Trophoblast cell (in vitro differentiated cells and primary cell): ENCODE measurements around the gene URB1.

ENCODE experiments used
- DNase-seq, 2 donors: peaks; one replicate each; pipeline ENCODE4 v3.0.0-alpha.2; 2016
- H2AFZ ChIP-seq: 2 replicates; pipeline ENCODE4 v1.6.1; 2013; ENCODE audit warnings: low read length, moderate library complexity, mild to moderate bottlenecking; ENCODE audit not compliant: insufficient read depth, poor library complexity
- H2AK5ac ChIP-seq: 2 replicates; pipeline ENCODE4 v1.6.1; 2013; ENCODE audit warnings: mild to moderate bottlenecking, low read length
- H2BK120ac ChIP-seq: 2 replicates; pipeline ENCODE4 v1.6.1; 2013; ENCODE audit warnings: low read length, mild to moderate bottlenecking, moderate library complexity; ENCODE audit not compliant: insufficient read depth, poor library complexity
- H2BK12ac ChIP-seq: 2 replicates; pipeline ENCODE4 v1.6.1; 2013; ENCODE audit warnings: mild to moderate bottlenecking, low read length, moderate library complexity
- H2BK5ac ChIP-seq: 2 replicates; pipeline ENCODE4 v1.6.1; 2013; ENCODE audit warnings: low read length, low read depth, moderate library complexity, mild to moderate bottlenecking; ENCODE audit not compliant: poor library complexity
- H3K14ac ChIP-seq: 2 replicates; pipeline ENCODE4 v1.6.1; 2013; ENCODE audit warnings: mild to moderate bottlenecking, low read length
- H3K18ac ChIP-seq: 2 replicates; pipeline ENCODE4 v1.6.1; 2013; ENCODE audit warnings: mild to moderate bottlenecking, low read length
- H3K23ac ChIP-seq: 2 replicates; pipeline ENCODE4 v1.6.1; 2013; ENCODE audit warnings: low read length
- H3K27ac ChIP-seq: 2 replicates; pipeline ENCODE4 v1.5.1; 2013; ENCODE audit warnings: low read depth, mild to moderate bottlenecking, inconsistent platforms, low read length, moderate library complexity
- H3K27me3 ChIP-seq: 2 replicates; pipeline ENCODE4 v1.6.1; 2013; ENCODE audit warnings: inconsistent platforms, mild to moderate bottlenecking, low read length, moderate library complexity; ENCODE audit not compliant: insufficient read depth
- H3K36me3 ChIP-seq, 2 experiments: 1 replicate in 1 of 2; 2 replicates in 1 of 2; pipeline ENCODE4 v1.6.1; 2013; ENCODE audit warnings: low read length in 2 of 2, mild to moderate bottlenecking in 2 of 2, moderate library complexity in 1 of 2; ENCODE audit not compliant: insufficient read depth in 2 of 2, control insufficient read depth in 1 of 2
- H3K4ac ChIP-seq: 2 replicates; pipeline ENCODE4 v1.6.1; 2013; ENCODE audit warnings: low read depth, mild to moderate bottlenecking, low read length, moderate library complexity
- H3K4me1 ChIP-seq, 2 experiments: 1 replicate in 1 of 2; 2 replicates in 1 of 2; pipeline ENCODE4 v1.6.1; 2013; ENCODE audit warnings: low read length in 2 of 2, mild to moderate bottlenecking in 2 of 2, moderate library complexity in 1 of 2; ENCODE audit not compliant: insufficient read depth in 2 of 2, control insufficient read depth in 1 of 2
- H3K4me2 ChIP-seq: 2 replicates; pipeline ENCODE4 v1.6.1; 2013; ENCODE audit warnings: inconsistent platforms, mild to moderate bottlenecking, low read length, moderate library complexity
- H3K4me3 ChIP-seq: 2 replicates; pipeline ENCODE4 v1.5.1; 2013; ENCODE audit warnings: mild to moderate bottlenecking, low read depth, low read length, inconsistent platforms
- H3K79me1 ChIP-seq: one replicate; pipeline ENCODE4 v1.6.1; 2013; ENCODE audit warnings: low read length
- H3K79me2 ChIP-seq: 2 replicates; pipeline ENCODE4 v1.6.1; 2013; ENCODE audit warnings: low read length, mild to moderate bottlenecking; ENCODE audit not compliant: control insufficient read depth, insufficient read depth, poor library complexity
- H3K9ac ChIP-seq: 2 replicates; pipeline ENCODE4 v1.6.1; 2013; ENCODE audit warnings: mild to moderate bottlenecking, low read length
- H3K9me3 ChIP-seq: 2 replicates; pipeline ENCODE4 v1.6.1; 2013; ENCODE audit warnings: low read depth, mild to moderate bottlenecking, control low read depth, inconsistent platforms, low read length; ENCODE audit not compliant: insufficient read depth
- H4K12ac ChIP-seq: 2 replicates; pipeline ENCODE4 v1.6.1; 2013; ENCODE audit warnings: low read depth, mild to moderate bottlenecking, low read length, moderate library complexity
- H4K8ac ChIP-seq: 2 replicates; pipeline ENCODE4 v1.6.1; 2013; ENCODE audit warnings: low read depth, mild to moderate bottlenecking, low read length, moderate library complexity
- H4K91ac ChIP-seq: one replicate; pipeline ENCODE4 v1.6.1; 2013; ENCODE audit warnings: low read depth, mild to moderate bottlenecking, low read length, moderate library complexity
- WGBS: extraction: QIAGEN DNeasy Blood & Tissue Kit; methylation state at CpG from one replicate; pipeline ENCODE4 v1.1.7; 2013; ENCODE audit warnings: missing lambda C conversion rate; ENCODE audit not compliant: insufficient read length, insufficient coverage; ENCODE audit errors: extremely low coverage; 5-methylcytosine and 5-hydroxymethylcytosine counted together

Gene URB1

DNA sequence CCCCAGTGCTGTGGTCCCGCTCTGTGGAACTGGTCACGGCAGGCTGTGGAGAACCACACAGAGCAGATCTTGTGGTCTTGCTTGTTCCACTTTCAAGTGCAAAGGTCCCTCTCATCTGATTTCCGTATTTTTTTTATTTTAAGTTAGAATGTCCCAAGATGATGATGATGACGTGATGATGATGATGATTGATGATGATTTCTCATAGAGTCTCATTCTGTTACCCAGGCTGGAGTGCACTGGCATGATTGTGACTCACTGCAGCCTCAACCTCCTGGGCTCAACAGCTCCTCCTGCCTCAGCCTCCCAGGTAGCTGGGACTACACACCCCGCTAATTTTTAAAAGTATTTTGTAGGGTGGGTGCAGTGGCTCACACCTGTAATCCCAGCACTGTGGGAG is 31.9 kb upstream of the URB1 start:
- Histone ChIP-seq H3K79me2 (no peaks in the 10 kb centered on the region), H2BK5ac (no peak overlapping the region), H3K27ac (no peak overlapping the region), H2BK12ac (no peak overlapping the region), H3K4me2 (no peak overlapping the region), H3K14ac (no peak overlapping the region), H4K91ac (no peak overlapping the region), H3K27me3 (no peaks in the 10 kb centered on the region), H2BK120ac (no peak overlapping the region), H3K9ac (no peak overlapping the region), H2AFZ (no peak overlapping the region), H3K4me1 (no peaks in the 10 kb centered on the region), H3K36me3 (no peaks in the 10 kb centered on the region), H4K8ac (no peak overlapping the region), H3K18ac (no peak overlapping the region), H4K12ac (no peak overlapping the region), H3K23ac (no peak overlapping the region), H3K4me3 (no peak overlapping the region), H3K4ac (no peak overlapping the region), H3K9me3 (peaks cover 2% of the 10 kb centered on the region), H3K79me1 (no peaks in the 10 kb centered on the region), H2AK5ac (no peak overlapping the region)
- DNase-seq: no peak
- WGBS: no CpG with 5 or more reads among the region's 5 CpGs

DNA sequence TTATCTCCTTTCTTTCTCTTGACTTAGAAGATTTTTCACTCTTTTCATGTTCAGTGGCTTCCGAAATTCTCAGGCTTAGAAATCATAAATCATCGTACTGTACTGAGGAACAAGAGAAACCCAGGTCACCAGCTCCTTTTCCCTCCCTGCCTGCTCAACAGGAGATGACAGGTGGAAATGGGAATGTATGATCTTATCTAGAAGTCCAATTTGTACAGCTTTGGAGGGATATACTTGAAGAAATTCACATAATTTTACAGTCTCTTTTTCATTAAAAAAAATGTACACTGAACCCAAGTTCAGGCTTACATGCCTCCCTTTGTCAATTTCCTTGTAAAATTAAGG is 31.4 kb upstream of the URB1 start:
- H3K4me2 ChIP-seq: no peak overlapping the region

DNA sequence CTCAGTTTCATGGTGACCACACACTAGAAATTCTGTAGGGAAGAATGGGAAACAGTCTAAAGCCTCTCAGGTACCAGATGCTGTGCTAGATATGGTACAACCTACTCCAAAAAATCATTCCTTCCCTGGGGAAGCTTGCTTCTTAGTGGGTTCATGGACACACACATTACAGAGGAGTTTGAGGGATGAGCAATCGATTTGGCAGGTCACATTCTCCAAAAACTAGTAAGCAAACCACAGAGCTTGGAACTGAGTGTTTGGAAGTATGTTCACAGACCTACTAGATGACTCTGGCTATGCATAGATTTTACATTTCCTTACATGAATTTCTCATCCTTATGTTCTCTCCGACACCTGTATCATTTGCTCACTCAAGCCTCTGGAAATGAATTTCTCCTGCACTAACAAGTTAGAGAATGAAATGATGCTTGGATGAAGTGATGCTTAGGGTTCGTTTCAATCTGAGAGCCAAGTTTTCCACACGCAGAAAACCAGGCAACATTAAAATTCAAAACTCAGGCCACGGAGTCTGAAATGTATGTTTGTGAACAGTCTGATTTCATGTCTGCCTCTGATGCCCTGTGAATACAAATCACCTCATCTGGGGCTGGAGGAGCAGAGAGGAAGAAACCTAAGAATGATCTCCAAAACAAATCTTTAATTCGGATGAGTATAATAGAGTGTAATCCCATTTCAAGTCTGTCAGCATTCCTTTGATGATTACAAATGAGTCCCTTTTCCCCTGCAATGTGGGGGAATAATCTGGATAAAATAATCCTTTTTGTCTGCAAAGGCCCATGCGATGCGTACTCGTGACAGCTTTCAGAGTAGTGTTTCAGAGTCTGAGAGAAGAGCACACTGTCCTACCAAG is 30.7 kb upstream of the URB1 start:
- H4K8ac ChIP-seq: no peak overlapping the region
- H4K91ac ChIP-seq: no peak overlapping the region
- H3K79me2 ChIP-seq: no peaks in the 10 kb centered on the region
- H3K18ac ChIP-seq: no peak overlapping the region
- no peaks in the 10 kb centered on the region for H3K36me3 ChIP-seq
- DNase-seq: peak in 1 of 2 donors; percentile 36
- H3K9ac ChIP-seq: no peak overlapping the region
- H3K79me1 ChIP-seq: no peaks in the 10 kb centered on the region
- peaks cover 2% of the 10 kb centered on the region for H3K9me3 ChIP-seq
- no peaks in the 10 kb centered on the region for H3K4me1 ChIP-seq
- H3K27me3 ChIP-seq: no peaks in the 10 kb centered on the region
- no peak overlapping the region for H3K4me2 ChIP-seq
- no peak overlapping the region for H3K27ac ChIP-seq
- no CpG with 5 or more reads among the region's 9 CpGs for WGBS
- H3K4ac ChIP-seq: no peak overlapping the region
- no peak overlapping the region for H3K4me3 ChIP-seq
- no peak overlapping the region for H2BK12ac ChIP-seq
- H2BK120ac ChIP-seq: no peak overlapping the region
- H3K23ac ChIP-seq: no peak overlapping the region
- no peak overlapping the region for H2BK5ac ChIP-seq
- no peak overlapping the region for H2AK5ac ChIP-seq
- H3K14ac ChIP-seq: no peak overlapping the region
- no peak overlapping the region for H2AFZ ChIP-seq
- H4K12ac ChIP-seq: no peak overlapping the region

More for the DNA sequence above, 31.4 kb upstream of the URB1 start:
- Histone ChIP-seq H4K12ac (no peak overlapping the region), H3K23ac (no peak overlapping the region), H4K8ac (no peak overlapping the region), H3K27ac (no peak overlapping the region), H3K79me1 (no peaks in the 10 kb centered on the region), H2BK12ac (no peak overlapping the region), H3K9ac (no peak overlapping the region), H3K14ac (no peak overlapping the region), H3K4me3 (no peak overlapping the region), H2AFZ (no peak overlapping the region), H3K79me2 (no peaks in the 10 kb centered on the region), H3K9me3 (peaks cover 2% of the 10 kb centered on the region), H3K18ac (no peak overlapping the region), H3K4ac (no peak overlapping the region), H3K4me1 (no peaks in the 10 kb centered on the region), H3K27me3 (no peaks in the 10 kb centered on the region), H2BK5ac (no peak overlapping the region), H2AK5ac (no peak overlapping the region), H2BK120ac (no peak overlapping the region), H3K36me3 (no peaks in the 10 kb centered on the region), H4K91ac (no peak overlapping the region)
- WGBS: no CpG with 5 or more reads among the region's 2 CpGs
- DNase-seq: peak in 1 of 2 donors; percentile 31

DNA sequence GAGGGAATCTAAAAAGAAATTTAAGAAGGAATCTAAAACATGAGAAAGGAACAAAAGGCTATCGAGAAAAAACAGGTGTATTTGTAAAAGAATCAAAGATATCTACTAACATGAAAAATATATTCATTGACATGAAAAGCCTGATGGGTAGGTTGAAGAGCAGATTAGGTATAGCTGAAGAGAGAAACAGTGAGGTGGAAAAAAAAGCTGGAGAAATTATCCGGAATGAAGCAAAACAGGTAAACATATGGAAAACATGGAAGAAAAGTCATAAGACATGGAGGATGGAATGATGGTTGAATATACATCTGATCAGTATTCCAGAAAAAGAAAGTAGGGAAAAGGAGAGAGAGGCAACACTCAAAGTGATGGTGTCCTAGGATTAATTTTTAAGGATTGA is 29.3 kb upstream of the URB1 start:
- Histone ChIP-seq H4K91ac (no peak overlapping the region), H3K27ac (no peak overlapping the region), H3K79me1 (no peaks in the 10 kb centered on the region), H2AK5ac (no peak overlapping the region), H3K27me3 (no peaks in the 10 kb centered on the region), H3K9ac (no peak overlapping the region), H4K8ac (no peak overlapping the region), H3K36me3 (no peaks in the 10 kb centered on the region), H3K4me2 (no peak overlapping the region), H3K18ac (no peak overlapping the region), H3K23ac (no peak overlapping the region), H2BK12ac (no peak overlapping the region), H3K79me2 (no peaks in the 10 kb centered on the region), H3K4me3 (no peak overlapping the region), H2BK5ac (no peak overlapping the region), H4K12ac (no peak overlapping the region), H2AFZ (no peak overlapping the region), H3K4me1 (no peaks in the 10 kb centered on the region), H3K9me3 (peaks cover 4% of the 10 kb centered on the region), H2BK120ac (no peak overlapping the region), H3K14ac (no peak overlapping the region), H3K4ac (no peak overlapping the region)
- no peak for DNase-seq
- WGBS: no CpG with 5 or more reads among the region's 2 CpGs
